Measurements from ENCODE around the gene SDK1. TPM values are rescaled to one million over a fixed set of nuclear protein-coding genes. Genes with fewer than 3 reads are reported as not detected.

SDK1 gene
- total RNA-seq, 2 donors from 2014 or later: 1.3 to 2.6 TPM

DNA sequence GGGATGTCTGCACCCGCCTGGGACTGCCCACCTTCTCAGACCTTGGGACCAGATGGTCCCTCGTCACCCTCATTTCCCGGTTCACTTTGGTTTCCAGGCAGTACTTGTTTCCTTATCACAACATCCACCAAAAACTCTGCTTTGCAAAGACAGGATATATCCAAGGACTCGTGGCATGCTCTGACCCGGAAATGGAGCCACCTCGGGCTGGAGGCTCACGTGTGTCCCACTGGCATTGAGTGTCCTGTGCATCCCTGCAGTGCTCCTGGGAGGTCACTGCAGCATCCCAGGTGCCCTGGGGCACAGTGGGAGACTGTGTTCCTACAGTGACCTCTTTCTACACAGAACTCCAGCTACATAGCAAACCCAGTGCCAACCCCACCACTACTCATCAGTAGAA lies 769.2 kb downstream of the SDK1 start:
- intact Hi-C loops (cut with DNase I): no loop called here
- DNase-seq: no peak
- H3K4me3 ChIP-seq: no peak overlapping the region
- no peaks in the 10 kb centered on the region for H3K27me3 ChIP-seq
- no peaks in the 10 kb centered on the region for H3K4me1 ChIP-seq
- H3K27ac ChIP-seq: no peak overlapping the region
- no peak overlapping the region for H3K9ac ChIP-seq (ENCODE audit: low read depth in 2 of 2, low read length in 2 of 2)
- no peak for TF ChIP-seq CTCF (IDR thresholded peaks at IDR 0.05)
- H3K9me3 ChIP-seq: no peaks in the 10 kb centered on the region
- H3K36me3 ChIP-seq: no peaks in the 10 kb centered on the region

DNA sequence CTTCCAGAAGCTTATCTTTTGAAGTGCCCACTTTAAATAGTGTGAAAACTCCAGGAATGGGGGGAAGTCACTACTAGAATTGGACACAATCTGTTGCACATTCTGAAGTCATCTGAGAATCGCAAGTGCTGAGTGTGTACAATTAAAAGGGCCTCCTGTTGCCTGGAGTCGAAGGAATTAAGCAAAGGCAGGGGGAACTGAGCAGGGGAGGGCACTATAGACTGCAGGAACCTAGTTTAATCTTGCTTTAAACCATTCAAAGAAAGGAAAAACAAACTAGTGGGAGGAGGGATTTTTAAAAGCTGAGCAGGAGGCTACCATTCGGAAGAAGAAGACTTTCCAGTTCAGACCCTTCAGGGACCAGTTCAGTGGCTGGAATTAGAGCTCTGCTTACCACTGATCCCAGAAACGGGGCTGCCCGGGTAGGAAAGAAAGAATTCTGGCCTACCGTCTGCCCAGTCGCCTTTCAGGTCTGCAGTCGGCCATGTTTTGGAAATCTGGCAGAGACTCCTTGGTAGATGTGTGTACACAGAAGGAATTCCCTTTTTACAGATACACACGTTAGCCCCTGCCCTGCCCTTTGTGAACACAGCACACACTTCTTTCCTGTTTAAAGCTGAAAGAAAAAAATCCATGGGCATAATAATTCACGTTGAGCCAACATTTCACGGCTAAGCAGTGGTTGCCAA lies 770.5 kb downstream of the SDK1 start:
- no peaks in the 10 kb centered on the region for H3K36me3 ChIP-seq
- no peak for DNase-seq
- no peak overlapping the region for H3K27ac ChIP-seq
- no peaks in the 10 kb centered on the region for H3K4me1 ChIP-seq
- H3K9ac ChIP-seq (ENCODE audit: low read depth in 2 of 2, low read length in 2 of 2): no peak overlapping the region
- H3K9me3 ChIP-seq: no peaks in the 10 kb centered on the region
- H3K4me3 ChIP-seq: no peak overlapping the region
- no peak for TF ChIP-seq CTCF (IDR thresholded peaks at IDR 0.05)
- no peaks in the 10 kb centered on the region for H3K27me3 ChIP-seq
- intact Hi-C loops (cut with DNase I): no loop called here

- no peaks in the 10 kb centered on the region for H3K27me3 ChIP-seq
- no peaks in the 10 kb centered on the region for H3K4me1 ChIP-seq
- H3K9ac ChIP-seq (ENCODE audit: low read depth in 2 of 2, low read length in 2 of 2): no peak overlapping the region
- TF ChIP-seq CTCF (IDR thresholded peaks at IDR 0.05): no peak
- intact Hi-C loops (cut with DNase I): no loop called here
- H3K36me3 ChIP-seq: no peaks in the 10 kb centered on the region
- H3K4me3 ChIP-seq: no peak overlapping the region
- H3K9me3 ChIP-seq: no peaks in the 10 kb centered on the region
- DNase-seq: no peak
- H3K27ac ChIP-seq: no peak overlapping the region
Observed at GRCh38 chr7:4072161-4072925, 771.3 kb downstream of the SDK1 start.

GRCh38 chr7:4073052-4073451 lies 772.0 kb downstream of the SDK1 start:
- Histone ChIP-seq H3K36me3 (no peaks in the 10 kb centered on the region), H3K4me3 (no peak overlapping the region), H3K9ac (ENCODE audit: low read depth in 2 of 2, low read length in 2 of 2) (no peak overlapping the region), H3K27ac (no peak overlapping the region), H3K4me1 (no peaks in the 10 kb centered on the region), H3K9me3 (no peaks in the 10 kb centered on the region), H3K27me3 (no peaks in the 10 kb centered on the region)
- intact Hi-C loops (cut with DNase I): no loop called here
- TF ChIP-seq CTCF (IDR thresholded peaks at IDR 0.05): no peak
- DNase-seq: no peak

DNA sequence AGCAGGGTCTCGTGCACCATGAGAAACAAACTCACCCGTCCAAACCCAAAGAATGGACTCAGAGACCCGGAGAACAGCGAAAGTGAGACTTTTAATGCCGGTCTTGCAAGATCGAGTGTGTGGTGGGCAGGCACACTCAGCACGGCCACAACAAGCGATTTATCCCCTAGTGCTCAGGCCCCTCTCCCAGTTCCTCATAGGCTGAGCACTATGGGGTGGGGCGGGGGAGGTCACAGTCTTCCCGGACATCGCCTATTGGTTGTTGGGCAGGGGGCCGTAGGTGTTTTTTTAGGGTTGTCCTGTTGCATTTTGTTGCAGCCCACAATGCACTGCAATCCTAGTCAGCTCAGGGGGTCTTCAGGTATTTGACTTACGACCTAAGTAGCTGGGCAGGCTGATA lies 772.7 kb downstream of the SDK1 start:
- intact Hi-C loops (cut with DNase I): no loop called here
- no peaks in the 10 kb centered on the region for H3K36me3 ChIP-seq
- H3K27me3 ChIP-seq: no peaks in the 10 kb centered on the region
- no peak overlapping the region for H3K27ac ChIP-seq
- DNase-seq: no peak
- no peaks in the 10 kb centered on the region for H3K9me3 ChIP-seq
- H3K4me3 ChIP-seq: no peak overlapping the region
- H3K4me1 ChIP-seq: no peaks in the 10 kb centered on the region
- no peak for TF ChIP-seq CTCF (IDR thresholded peaks at IDR 0.05)
- H3K9ac ChIP-seq (ENCODE audit: low read depth in 2 of 2, low read length in 2 of 2): no peak overlapping the region

Data from colonic mucosa (tissue), 4 donors.